IPS-18a (cell line): ENCODE measurements around the gene EMC9.
A peak's percentile ranks its signal among the peaks of the same experiment; 100 is the strongest.

ENCODE experiments used
- H3K27ac ChIP-seq: one replicate; pipeline ENCODE4 v1.5.1; 2013; ENCODE audit warnings: low read length
- H3K27me3 ChIP-seq: one replicate; pipeline ENCODE4 v1.6.1; 2013; ENCODE audit warnings: mild to moderate bottlenecking, low read length; ENCODE audit not compliant: control insufficient read depth, insufficient read depth
- H3K36me3 ChIP-seq: one replicate; pipeline ENCODE4 v1.6.1; 2013; ENCODE audit warnings: low read depth, low read length; ENCODE audit not compliant: control insufficient read depth
- H3K4me1 ChIP-seq: one replicate; pipeline ENCODE4 v1.6.1; 2013; ENCODE audit warnings: low read depth, low read length; ENCODE audit not compliant: control insufficient read depth
- H3K4me3 ChIP-seq: one replicate; pipeline ENCODE4 v1.5.1; 2013; ENCODE audit warnings: low read length
- H3K9ac ChIP-seq: one replicate; pipeline ENCODE4 v1.6.1; 2013; ENCODE audit warnings: mild to moderate bottlenecking, low read length, moderate library complexity
- H3K9me3 ChIP-seq: one replicate; pipeline ENCODE4 v1.6.1; 2013; ENCODE audit warnings: low read depth, low read length; ENCODE audit not compliant: control insufficient read depth

The EMC9 gene

DNA sequence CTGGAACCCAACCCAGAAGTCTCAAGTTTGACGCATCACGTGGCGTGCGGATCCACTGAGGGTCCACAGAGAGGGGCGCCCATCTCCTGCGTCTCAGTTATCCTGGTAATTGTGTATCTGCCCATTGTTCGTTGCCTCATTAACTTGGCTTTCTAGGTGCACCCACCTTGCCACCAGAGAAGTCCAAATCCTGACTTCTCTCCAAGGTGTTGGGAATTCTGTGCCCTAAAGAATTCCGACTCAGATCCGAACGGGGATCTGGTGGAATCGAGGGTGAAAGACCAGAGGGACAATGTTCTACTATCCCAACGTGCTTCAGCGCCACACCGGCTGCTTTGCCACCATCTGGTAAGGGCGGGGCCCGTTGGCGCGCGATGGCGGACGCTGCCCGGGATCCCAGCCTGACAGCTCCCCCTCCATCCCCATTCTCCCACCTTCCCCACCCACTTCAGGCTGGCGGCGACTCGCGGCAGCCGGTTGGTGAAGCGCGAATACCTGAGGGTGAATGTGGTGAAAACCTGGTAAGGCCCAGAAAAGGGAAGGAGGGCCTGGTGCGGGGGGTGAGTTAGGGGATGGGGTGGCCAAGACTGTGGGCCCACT lies 31.0 kb upstream of the EMC9 start:
- peaks cover 5% of the 10 kb centered on the region for H3K4me1 ChIP-seq
- H3K4me3 ChIP-seq = peak overlapping the region; percentile 57
- H3K9ac ChIP-seq = peak overlapping the region; percentile 16
- H3K9me3 ChIP-seq = no peaks in the 10 kb centered on the region
- H3K27me3 ChIP-seq = no peaks in the 10 kb centered on the region
- no peak overlapping the region for H3K27ac ChIP-seq
- peaks cover 4% of the 10 kb centered on the region for H3K36me3 ChIP-seq

DNA sequence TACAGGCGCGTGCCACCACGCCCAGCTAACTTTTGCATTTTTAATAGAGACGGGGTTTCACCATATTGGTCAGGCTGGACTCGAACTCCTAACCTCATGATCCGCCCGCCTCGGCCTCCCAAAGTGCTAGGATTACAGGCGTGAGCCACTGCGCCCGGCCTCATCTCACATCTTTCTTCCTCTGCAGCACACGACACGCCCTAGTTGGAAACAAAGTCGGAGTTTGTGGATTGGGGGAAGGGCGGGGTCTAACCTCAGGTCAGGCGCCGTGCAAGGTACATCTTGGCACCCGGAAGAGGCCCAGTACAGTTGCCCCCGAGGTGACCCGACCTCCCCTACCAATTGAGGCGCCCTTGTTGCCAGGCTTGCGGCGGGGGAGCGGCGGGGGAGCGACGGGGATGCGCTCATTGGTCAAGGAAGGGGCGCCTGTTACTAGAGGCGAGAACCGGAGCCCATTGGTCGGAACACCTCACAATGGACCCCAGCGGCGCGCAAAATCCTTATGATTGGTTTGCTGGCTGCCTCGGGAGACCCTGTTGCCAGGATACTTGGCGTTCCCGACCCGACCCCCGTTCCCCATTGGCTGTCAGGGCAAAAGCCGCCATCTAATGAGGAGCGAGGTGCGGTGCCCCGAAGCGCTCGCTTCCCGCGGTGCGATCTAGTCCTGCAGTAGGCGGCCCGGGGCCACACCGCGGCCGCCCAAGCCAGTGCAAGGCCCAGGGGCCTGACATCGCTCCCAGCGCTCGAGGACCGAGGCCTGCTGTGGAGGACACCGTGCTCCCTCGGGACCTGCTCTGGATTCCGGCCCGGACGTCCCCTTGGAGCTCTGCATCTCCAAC lies 30.2 kb upstream of the EMC9 start, which contains the start of gene REC8:
Gene REC8 (plus strand): TSS at position 659 of the 839 bp plus-strand sequence. CDS start 473 bp downstream, outside the sequence.
- H3K36me3 ChIP-seq = peaks cover 3% of the 10 kb centered on the region
- no peak within 1 kb of the TSS for H3K27ac ChIP-seq
- H3K4me1 ChIP-seq = peaks cover 5% of the 10 kb centered on the region
- no peaks in the 10 kb centered on the region for H3K9me3 ChIP-seq
- no peaks in the 10 kb centered on the region for H3K27me3 ChIP-seq
- H3K9ac ChIP-seq = peak within 1 kb of the TSS; percentile 16
- peak within 1 kb of the TSS; percentile 57 for H3K4me3 ChIP-seq

DNA sequence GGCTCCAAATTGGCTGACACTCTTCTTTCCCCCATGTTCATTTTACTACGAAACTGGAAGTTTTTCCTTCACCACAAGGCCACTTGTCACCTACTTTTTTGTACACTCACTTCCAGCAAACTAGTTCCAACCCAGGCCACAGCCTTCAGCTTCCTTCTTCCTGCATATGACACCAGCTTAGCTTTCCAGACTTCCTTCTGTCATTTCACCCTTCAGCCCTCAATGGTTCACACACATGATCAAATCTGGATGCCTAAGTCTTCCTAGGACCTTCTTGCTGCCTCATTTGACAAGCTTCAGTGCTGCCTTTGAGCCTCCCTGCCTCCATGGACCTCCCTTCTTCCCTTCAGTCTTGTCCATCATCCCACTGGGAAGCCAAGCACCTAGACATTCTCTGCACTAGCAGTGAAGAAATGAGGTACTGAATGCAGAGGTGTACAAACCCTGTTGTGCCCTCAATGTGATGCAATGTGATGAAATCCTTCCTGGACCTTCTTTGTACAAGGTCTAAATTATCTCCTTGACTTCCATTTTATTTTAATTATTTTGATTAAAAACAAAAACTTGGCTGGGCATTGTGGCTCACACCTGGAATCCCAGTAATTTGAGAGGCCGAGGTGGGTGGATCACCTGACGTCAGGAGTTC lies 26.2 kb upstream of the EMC9 start:
- Histone ChIP-seq H3K36me3 (peaks cover 7% of the 10 kb centered on the region), H3K4me3 (no peak overlapping the region), H3K27ac (no peak overlapping the region), H3K4me1 (peaks cover 5% of the 10 kb centered on the region), H3K9ac (no peak overlapping the region), H3K27me3 (no peaks in the 10 kb centered on the region), H3K9me3 (no peaks in the 10 kb centered on the region)

DNA sequence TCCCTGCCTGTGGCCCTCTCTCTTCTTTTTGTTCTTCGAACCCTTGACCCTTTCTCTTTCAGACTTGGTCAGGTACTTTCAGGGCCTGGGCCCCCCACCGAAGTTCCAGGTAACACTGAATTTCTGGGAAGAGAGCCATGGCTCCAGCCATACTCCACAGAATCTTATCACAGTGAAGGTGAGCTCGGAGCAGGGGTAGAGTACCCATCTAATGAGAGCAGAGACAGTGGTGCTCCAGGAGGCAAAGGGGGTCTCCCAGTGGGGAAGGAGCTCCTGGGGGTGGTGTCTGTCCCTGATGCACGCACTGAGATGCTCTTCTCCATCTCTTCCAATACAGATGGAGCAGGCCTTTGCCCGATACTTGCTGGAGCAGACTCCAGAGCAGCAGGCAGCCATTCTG lies 24.4 kb upstream of the EMC9 start:
- H3K9me3 ChIP-seq = no peaks in the 10 kb centered on the region
- H3K4me1 ChIP-seq = peaks cover 5% of the 10 kb centered on the region
- no peak overlapping the region for H3K9ac ChIP-seq
- H3K4me3 ChIP-seq = no peak overlapping the region
- H3K27me3 ChIP-seq = no peaks in the 10 kb centered on the region
- H3K36me3 ChIP-seq = peaks cover 8% of the 10 kb centered on the region
- no peak overlapping the region for H3K27ac ChIP-seq

DNA sequence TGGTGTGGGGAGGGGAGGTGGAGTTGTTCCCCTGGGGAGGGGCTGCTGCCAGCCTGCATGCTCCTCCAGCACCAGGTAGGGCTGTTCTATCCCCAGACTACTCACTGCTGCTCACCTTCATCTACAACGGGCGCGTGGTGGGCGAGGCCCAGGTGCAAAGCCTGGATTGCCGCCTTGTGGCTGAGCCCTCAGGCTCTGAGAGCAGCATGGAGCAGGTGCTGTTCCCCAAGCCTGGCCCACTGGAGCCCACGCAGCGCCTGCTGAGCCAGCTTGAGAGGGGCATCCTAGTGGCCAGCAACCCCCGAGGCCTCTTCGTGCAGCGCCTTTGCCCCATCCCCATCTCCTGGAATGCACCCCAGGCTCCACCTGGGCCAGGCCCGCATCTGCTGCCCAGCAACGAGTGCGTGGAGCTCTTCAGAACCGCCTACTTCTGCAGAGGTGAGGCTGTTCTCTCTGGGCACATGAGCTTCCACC lies 23.2 kb upstream of the EMC9 start:
- no peak overlapping the region for H3K4me3 ChIP-seq
- H3K4me1 ChIP-seq = peaks cover 6% of the 10 kb centered on the region
- H3K27ac ChIP-seq = no peak overlapping the region
- no peaks in the 10 kb centered on the region for H3K27me3 ChIP-seq
- H3K9ac ChIP-seq = no peak overlapping the region
- no peaks in the 10 kb centered on the region for H3K9me3 ChIP-seq
- peaks cover 20% of the 10 kb centered on the region for H3K36me3 ChIP-seq

DNA sequence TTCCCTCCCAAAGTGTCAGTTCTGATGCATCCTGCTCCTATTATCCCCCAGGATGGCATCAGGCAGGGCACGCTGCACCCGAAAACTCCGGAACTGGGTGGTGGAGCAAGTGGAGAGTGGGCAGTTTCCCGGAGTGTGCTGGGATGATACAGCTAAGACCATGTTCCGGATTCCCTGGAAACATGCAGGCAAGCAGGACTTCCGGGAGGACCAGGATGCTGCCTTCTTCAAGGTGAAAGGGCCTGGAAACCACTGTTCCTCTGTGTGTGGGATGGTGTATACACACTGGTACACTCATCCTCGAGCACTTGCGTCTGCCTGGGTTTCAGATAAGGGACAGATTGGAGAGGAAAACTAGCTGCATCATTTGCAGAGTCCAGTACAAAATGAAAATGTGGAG lies 20.7 kb upstream of the EMC9 start:
- Histone ChIP-seq H3K9me3 (no peaks in the 10 kb centered on the region), H3K4me1 (peaks cover 6% of the 10 kb centered on the region), H3K27me3 (no peaks in the 10 kb centered on the region), H3K4me3 (no peak overlapping the region), H3K9ac (no peak overlapping the region), H3K36me3 (peaks cover 32% of the 10 kb centered on the region), H3K27ac (no peak overlapping the region)

DNA sequence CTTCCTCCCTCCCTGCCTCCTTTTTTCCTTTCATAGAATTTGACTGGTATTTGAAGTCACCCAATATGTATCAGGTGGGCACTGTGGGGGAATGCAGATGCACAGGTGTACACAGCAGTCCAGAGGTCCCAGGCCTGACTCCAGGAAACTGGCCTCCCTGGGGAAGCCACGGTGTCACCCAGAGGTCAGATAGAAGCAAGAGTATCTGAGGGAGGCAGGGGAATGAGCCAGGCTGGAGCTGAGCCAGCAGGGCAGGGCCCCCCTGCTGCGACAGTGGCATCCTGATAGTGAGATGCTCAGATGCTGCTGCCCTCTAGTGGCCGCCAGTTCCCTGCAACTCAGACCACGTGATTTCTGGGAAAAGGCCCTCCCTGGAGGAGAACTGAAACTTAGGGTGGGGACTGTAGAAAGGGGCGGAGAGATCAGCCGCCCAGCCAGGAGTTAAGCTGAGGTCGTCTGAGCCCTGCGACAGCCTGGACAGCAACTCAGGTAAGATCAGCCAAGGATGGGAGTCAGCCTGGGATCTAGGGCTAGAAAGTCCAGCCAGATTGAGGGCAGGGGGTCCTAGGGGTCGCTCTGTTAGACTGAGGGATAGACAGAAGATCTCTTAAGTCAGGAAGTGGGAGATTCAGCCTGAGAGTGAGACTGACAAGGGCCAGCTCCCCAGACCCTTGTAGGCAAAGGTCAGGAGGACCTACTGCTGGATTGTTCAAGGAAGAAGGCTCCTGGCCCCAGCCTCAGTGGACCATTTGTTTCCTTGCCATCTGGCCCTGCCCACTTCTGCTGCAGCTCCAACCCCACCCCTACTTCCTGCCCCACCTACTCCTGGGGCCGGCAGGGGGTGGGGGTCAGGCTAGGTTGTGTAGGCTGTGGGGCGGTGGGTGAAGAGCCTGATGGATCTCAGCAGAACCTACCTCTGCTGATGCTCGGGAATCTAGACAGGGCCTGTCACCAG lies 19.7 kb upstream of the EMC9 start, which contains the start of gene IRF9:
Gene IRF9 (plus strand): TSS at position 416 of the 955 bp plus-strand sequence. CDS start 880 bp downstream, outside the sequence.
- no peaks in the 10 kb centered on the region for H3K27me3 ChIP-seq
- no peaks in the 10 kb centered on the region for H3K9me3 ChIP-seq
- H3K4me3 ChIP-seq = peak within 1 kb of the TSS; percentile 35
- peaks cover 37% of the 10 kb centered on the region for H3K36me3 ChIP-seq
- H3K27ac ChIP-seq = no peak within 1 kb of the TSS
- no peak within 1 kb of the TSS for H3K9ac ChIP-seq
- H3K4me1 ChIP-seq = peaks cover 6% of the 10 kb centered on the region

DNA sequence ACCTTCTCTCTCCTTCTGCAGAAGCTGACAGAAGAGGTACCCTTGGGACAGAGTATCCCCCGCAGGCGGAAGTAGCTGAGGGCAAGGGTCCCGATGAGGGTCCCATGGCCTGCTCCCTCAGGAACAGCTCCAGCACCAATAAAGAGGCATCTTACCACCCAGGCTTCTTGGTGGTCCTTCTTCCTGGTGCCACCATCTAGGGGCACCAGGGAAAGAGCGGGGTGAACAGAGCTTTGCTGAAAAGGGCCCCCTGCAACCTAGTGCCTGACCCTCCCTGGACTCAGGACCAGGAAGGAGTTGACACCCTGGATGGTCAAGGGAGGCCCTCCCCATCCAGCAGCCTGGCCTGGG lies 19.1 kb upstream of the EMC9 start:
- H3K27ac ChIP-seq = no peak overlapping the region
- H3K4me1 ChIP-seq = peaks cover 6% of the 10 kb centered on the region
- no peak overlapping the region for H3K9ac ChIP-seq
- peaks cover 44% of the 10 kb centered on the region for H3K36me3 ChIP-seq
- no peak overlapping the region for H3K4me3 ChIP-seq
- no peaks in the 10 kb centered on the region for H3K27me3 ChIP-seq
- no peaks in the 10 kb centered on the region for H3K9me3 ChIP-seq

DNA sequence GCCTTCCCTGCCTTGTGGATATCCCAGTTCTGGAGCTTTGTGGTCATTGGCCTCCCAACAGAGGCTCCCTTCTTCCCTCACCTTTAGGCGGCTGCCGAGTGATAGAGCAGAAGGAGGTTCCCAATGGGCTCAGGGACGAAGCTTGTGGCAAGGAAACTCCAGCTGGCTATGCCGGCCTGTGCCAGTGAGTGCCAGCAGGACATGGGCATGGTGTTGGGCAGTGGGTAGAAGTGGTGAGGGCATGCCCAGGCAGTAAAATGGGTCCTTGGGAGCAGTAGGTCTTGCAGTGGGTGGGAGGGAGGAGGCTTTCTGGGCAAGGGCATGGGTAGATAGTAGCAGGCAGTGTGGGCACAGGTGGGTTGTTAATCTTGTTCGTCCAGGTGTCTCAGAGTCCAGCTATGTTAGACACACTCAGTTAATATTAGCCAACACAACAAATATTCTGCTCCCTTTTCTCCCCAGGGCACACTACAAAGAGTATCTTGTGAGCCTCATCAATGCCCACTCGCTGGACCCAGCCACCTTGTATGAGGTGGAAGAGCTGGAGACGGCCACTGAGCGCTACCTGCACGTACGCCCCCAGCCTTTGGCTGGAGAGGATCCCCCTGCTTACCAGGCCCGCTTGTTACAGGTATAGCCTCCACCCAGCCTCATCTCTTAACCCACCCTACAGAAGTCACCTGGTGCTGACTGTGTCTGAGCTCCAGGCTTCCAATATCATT lies 18.5 kb upstream of the EMC9 start:
- Histone ChIP-seq H3K4me1 (peaks cover 6% of the 10 kb centered on the region), H3K27me3 (no peaks in the 10 kb centered on the region), H3K27ac (no peak overlapping the region), H3K4me3 (no peak overlapping the region), H3K36me3 (peaks cover 45% of the 10 kb centered on the region), H3K9ac (no peak overlapping the region), H3K9me3 (no peaks in the 10 kb centered on the region)

DNA sequence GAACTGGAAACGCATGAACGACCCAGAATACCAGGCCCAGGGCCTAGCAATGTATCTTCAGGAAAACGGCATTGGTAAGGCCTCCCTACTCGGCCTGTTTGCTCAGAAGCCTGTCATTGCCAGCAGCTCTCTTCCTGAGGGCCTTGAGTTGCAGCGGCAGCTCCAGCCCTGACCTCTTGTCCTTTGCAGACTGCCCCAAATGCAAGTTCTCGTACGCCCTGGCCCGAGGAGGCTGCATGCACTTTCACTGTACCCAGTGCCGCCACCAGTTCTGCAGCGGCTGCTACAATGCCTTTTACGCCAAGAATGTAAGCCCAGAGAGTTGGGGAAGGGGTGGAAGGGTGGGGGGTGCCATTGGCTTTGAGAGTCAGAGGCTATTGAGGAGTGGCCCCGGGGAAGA lies 15.9 kb upstream of the EMC9 start:
- Histone ChIP-seq H3K4me1 (peaks cover 6% of the 10 kb centered on the region), H3K4me3 (no peak overlapping the region), H3K9me3 (no peaks in the 10 kb centered on the region), H3K27ac (no peak overlapping the region), H3K36me3 (peaks cover 50% of the 10 kb centered on the region), H3K9ac (no peak overlapping the region), H3K27me3 (no peaks in the 10 kb centered on the region)
